Gastroesophageal sphincter (tissue), 3 donors: ENCODE results near the gene RSRC1.

Experiments
- CTCF ChIP-seq, 4 experiments: fragments of 200-600 bp in 2 of 4; fragments of 450-650 bp in 2 of 4; sonication (generic) in 1 of 4; IDR thresholded peaks; one replicate each; pipeline ENCODE4 v1.5.1; 2017 to 2019; ENCODE audit warnings: antibody characterized with exemption in 4 of 4, mild to moderate bottlenecking in 2 of 4, moderate library complexity in 2 of 4
- POLR2AphosphoS5 ChIP-seq: sonication (generic); formaldehyde crosslinking; IDR thresholded peaks from one replicate; pipeline ENCODE4 v1.6.1; 2017; ENCODE audit warnings: antibody characterized with exemption

GRCh38 chr3:158279609-158280008 is 169.7 kb downstream of the RSRC1 start:
- no peak for TF ChIP-seq POLR2AphosphoS5
- TF ChIP-seq CTCF (IDR thresholded peaks at IDR 0.05), result no peak
